ENCODE measurements around the gene TAF4B.

The TAF4B gene

DNA sequence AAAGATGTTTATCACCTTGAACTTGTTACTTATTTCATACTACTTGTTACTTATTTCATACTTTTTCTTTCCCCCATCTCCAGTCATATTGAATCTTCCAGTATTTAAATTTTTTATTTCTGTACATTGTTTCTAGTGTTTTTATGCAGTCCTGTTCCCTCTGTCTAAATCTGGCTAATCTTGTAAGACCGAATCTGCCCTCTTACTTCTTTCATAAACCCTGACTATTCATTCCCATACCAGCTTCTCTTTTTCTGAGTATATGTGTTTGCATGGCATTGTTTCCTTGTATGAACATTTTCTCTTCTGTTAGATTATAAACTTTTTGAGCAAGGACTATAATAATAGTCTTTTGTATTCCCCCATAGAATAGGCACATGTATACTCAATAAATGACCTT lies 131.7 kb downstream of the TAF4B start:
- H3K27me3 ChIP-seq (ENCODE audit: low read depth, low read length): no peaks in the 10 kb centered on the region

GRCh38 chr18:26362021-26362420 lies 135.8 kb downstream of the TAF4B start:
- peaks cover 9% of the 10 kb centered on the region for H3K36me3 ChIP-seq (replicated peaks; ENCODE audit: low read depth, low read length)
- no peak overlapping the region for H2AFZ ChIP-seq (ENCODE audit: low read depth, low read length)
- no peaks in the 10 kb centered on the region for H3K9me3 ChIP-seq (ENCODE audit: insufficient read depth, low read length)
- no peaks in the 10 kb centered on the region for H3K4me1 ChIP-seq (ENCODE audit: low read length)
- no peak overlapping the region for H3K27ac ChIP-seq (ENCODE audit: low read length)
- H3K4me2 ChIP-seq (ENCODE audit: low read length): no peak overlapping the region
- H4K20me1 ChIP-seq (ENCODE audit: insufficient read depth, low read length): no peaks in the 10 kb centered on the region
- no peaks in the 10 kb centered on the region for H3K27me3 ChIP-seq (ENCODE audit: low read depth, low read length)
- no peak overlapping the region for H3K4me3 ChIP-seq (ENCODE audit: low read length)
- TF ChIP-seq CTCF (IDR thresholded peaks at IDR 0.05; ENCODE audit: low read depth, low read length) (no peak), EZH2phosphoT487 (IDR thresholded peaks at IDR 0.05; ENCODE audit: low read depth) (no peak)
- no peaks in the 10 kb centered on the region for H3K79me2 ChIP-seq (ENCODE audit: low read length)
- no peak overlapping the region for H3K9ac ChIP-seq (ENCODE audit: low read length)

More for the DNA sequence above, 131.7 kb downstream of the TAF4B start:
- Histone ChIP-seq H3K4me1 (ENCODE audit: low read length) (peaks cover 5% of the 10 kb centered on the region), H3K4me2 (ENCODE audit: low read length) (no peak overlapping the region), H3K79me2 (ENCODE audit: low read length) (no peaks in the 10 kb centered on the region), H3K36me3 (replicated peaks; ENCODE audit: low read depth, low read length) (peaks cover 7% of the 10 kb centered on the region), H3K9me3 (ENCODE audit: insufficient read depth, low read length) (no peaks in the 10 kb centered on the region), H3K4me3 (ENCODE audit: low read length) (no peak overlapping the region), H2AFZ (ENCODE audit: low read depth, low read length) (no peak overlapping the region), H4K20me1 (ENCODE audit: insufficient read depth, low read length) (no peaks in the 10 kb centered on the region), H3K9ac (ENCODE audit: low read length) (no peak overlapping the region), H3K27ac (ENCODE audit: low read length) (no peak overlapping the region)
- no peak for TF ChIP-seq EZH2phosphoT487 (IDR thresholded peaks at IDR 0.05; ENCODE audit: low read depth)
- TF ChIP-seq CTCF (IDR thresholded peaks at IDR 0.05; ENCODE audit: low read depth, low read length): no peak

DNA sequence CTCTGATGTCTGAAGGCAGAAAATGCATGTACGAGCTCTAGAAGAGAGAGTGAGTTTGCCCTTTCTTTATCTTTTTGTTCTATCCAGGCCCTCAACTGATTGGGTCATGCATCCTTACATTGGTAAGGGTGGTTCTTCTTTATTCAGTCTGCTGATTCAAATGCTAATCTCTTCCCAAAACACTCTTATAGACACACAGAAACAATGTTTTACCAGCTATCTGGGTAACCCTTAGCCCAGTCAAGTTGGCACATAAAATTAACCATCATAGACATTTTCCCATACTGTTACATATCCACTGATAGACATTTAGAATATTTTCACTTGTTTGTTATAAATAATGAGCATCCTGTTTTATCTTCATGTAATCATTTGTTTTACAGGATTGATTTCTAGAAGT lies 141.2 kb downstream of the TAF4B start:
- Histone ChIP-seq H4K20me1 (ENCODE audit: insufficient read depth, low read length) (no peaks in the 10 kb centered on the region), H3K36me3 (replicated peaks; ENCODE audit: low read depth, low read length) (peaks cover 9% of the 10 kb centered on the region), H3K9me3 (ENCODE audit: insufficient read depth, low read length) (no peaks in the 10 kb centered on the region), H3K79me2 (ENCODE audit: low read length) (no peaks in the 10 kb centered on the region), H3K4me2 (ENCODE audit: low read length) (no peak overlapping the region), H3K9ac (ENCODE audit: low read length) (no peak overlapping the region), H3K4me3 (ENCODE audit: low read length) (no peak overlapping the region), H3K4me1 (ENCODE audit: low read length) (no peaks in the 10 kb centered on the region), H3K27me3 (ENCODE audit: low read depth, low read length) (no peaks in the 10 kb centered on the region), H3K27ac (ENCODE audit: low read length) (no peak overlapping the region), H2AFZ (ENCODE audit: low read depth, low read length) (no peak overlapping the region)
- TF ChIP-seq EZH2phosphoT487 (IDR thresholded peaks at IDR 0.05; ENCODE audit: low read depth) (no peak), CTCF (IDR thresholded peaks at IDR 0.05; ENCODE audit: low read depth, low read length) (no peak)

GRCh38 chr18:26370037-26370436 lies 143.8 kb downstream of the TAF4B start:
- Histone ChIP-seq H2AFZ (ENCODE audit: low read depth, low read length) (no peak overlapping the region), H3K4me1 (ENCODE audit: low read length) (no peaks in the 10 kb centered on the region), H3K27ac (ENCODE audit: low read length) (no peak overlapping the region), H3K9ac (ENCODE audit: low read length) (no peak overlapping the region), H3K36me3 (replicated peaks; ENCODE audit: low read depth, low read length) (peaks cover 9% of the 10 kb centered on the region), H3K79me2 (ENCODE audit: low read length) (no peaks in the 10 kb centered on the region), H3K4me2 (ENCODE audit: low read length) (no peak overlapping the region), H3K4me3 (ENCODE audit: low read length) (no peak overlapping the region), H3K9me3 (ENCODE audit: insufficient read depth, low read length) (no peaks in the 10 kb centered on the region), H4K20me1 (ENCODE audit: insufficient read depth, low read length) (no peaks in the 10 kb centered on the region), H3K27me3 (ENCODE audit: low read depth, low read length) (no peaks in the 10 kb centered on the region)
- TF ChIP-seq EZH2phosphoT487 (IDR thresholded peaks at IDR 0.05; ENCODE audit: low read depth) (no peak), CTCF (IDR thresholded peaks at IDR 0.05; ENCODE audit: low read depth, low read length) (no peak)
